AG04450 (cell line): ENCODE measurements around the gene TNFRSF1B. TPM values are rescaled to one million over a fixed set of nuclear protein-coding genes. Genes with fewer than 3 reads are reported as not detected.

Experiments
- CTCF ChIA-PET: fragments of 300-600, 350-600 bp; formaldehyde crosslinking; extraction: SDS; loops from one replicate; lab custom pipeline; 2022; ENCODE audit warnings: antibody characterized with exemption, inconsistent platforms; lab: Charles Lee
- POLR2A ChIA-PET: fragments of 350-600 bp; formaldehyde crosslinking; extraction: SDS; loops from one replicate; lab custom pipeline; 2021; ENCODE audit warnings: antibody characterized with exemption, inconsistent platforms; lab: Yijun Ruan, JAX
- DNase-seq: peaks from one replicate; pipeline ENCODE4 v3.0.0-alpha.2; 2011; ENCODE audit warnings: low read depth, low spot score
- H3K27ac ChIP-seq: one replicate; pipeline ENCODE4 v1.5.1; 2012; ENCODE audit warnings: low read depth, low read length, control low read depth
- H3K27me3 ChIP-seq: one replicate; pipeline ENCODE4 v1.6.0; 2012; ENCODE audit warnings: low read length; ENCODE audit not compliant: control insufficient read depth, insufficient read depth
- H3K4me3 ChIP-seq: 2 replicates; pipeline ENCODE4 v1.5.1; 2011; ENCODE audit warnings: mild to moderate bottlenecking, low read depth, low read length, control low read depth
- H3K9me3 ChIP-seq: 2 replicates; pipeline ENCODE4 v1.5.1; 2012; ENCODE audit warnings: low read length; ENCODE audit not compliant: control insufficient read depth, insufficient read depth
- polyA minus RNA-seq: library from RNA; depleted of rRNA, polyadenylated mRNA; stranded (reverse); fragments of >200 nt; gene quantifications from 2 replicates; pipeline ENCODE4 v1.2.3, GENCODE V29; 2011; rRNA and poly(A)+ RNA removed
- polyA plus RNA-seq: library from polyadenylated mRNA; depleted of rRNA; stranded (reverse); fragments of >200 nt; gene quantifications from 2 replicates; pipeline ENCODE4 v1.2.3, GENCODE V29; 2011; rRNA removed
- TF ChIP-seq, protein P1 (sequence below): IDR thresholded peaks from 2 replicates; pipeline ENCODE4 v1.5.1; 2011; ENCODE audit warnings: low read depth, low read length, control low read depth, inconsistent platforms

TNFRSF1B gene
- polyA plus RNA-seq: 5.9 and 6.2 TPM in 2 replicates
- 8.9 and 12.5 TPM in 2 replicates for polyA minus RNA-seq

- peak within 1 kb of the TSS; percentile 58 for H3K4me3 ChIP-seq
- ChIA-PET CTCF (interaction anchor here (1.4 kb wide), 1 partner anchor 42 kb away, joined by 8 read pairs; no protein-coding TSS in a partner anchor), POLR2A (no interaction called here)
- no peaks in the 10 kb centered on the region; the same call in 1 of the 2 replicates for H3K9me3 ChIP-seq
- TF ChIP-seq, protein P1, sequence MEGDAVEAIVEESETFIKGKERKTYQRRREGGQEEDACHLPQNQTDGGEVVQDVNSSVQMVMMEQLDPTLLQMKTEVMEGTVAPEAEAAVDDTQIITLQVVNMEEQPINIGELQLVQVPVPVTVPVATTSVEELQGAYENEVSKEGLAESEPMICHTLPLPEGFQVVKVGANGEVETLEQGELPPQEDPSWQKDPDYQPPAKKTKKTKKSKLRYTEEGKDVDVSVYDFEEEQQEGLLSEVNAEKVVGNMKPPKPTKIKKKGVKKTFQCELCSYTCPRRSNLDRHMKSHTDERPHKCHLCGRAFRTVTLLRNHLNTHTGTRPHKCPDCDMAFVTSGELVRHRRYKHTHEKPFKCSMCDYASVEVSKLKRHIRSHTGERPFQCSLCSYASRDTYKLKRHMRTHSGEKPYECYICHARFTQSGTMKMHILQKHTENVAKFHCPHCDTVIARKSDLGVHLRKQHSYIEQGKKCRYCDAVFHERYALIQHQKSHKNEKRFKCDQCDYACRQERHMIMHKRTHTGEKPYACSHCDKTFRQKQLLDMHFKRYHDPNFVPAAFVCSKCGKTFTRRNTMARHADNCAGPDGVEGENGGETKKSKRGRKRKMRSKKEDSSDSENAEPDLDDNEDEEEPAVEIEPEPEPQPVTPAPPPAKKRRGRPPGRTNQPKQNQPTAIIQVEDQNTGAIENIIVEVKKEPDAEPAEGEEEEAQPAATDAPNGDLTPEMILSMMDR: no peak
- DNase-seq: no peak
- peaks cover 5% of the 10 kb centered on the region for H3K27me3 ChIP-seq
- no peak within 1 kb of the TSS for H3K27ac ChIP-seq
These were observed at the start of gene TNFRSF1B for GRCh38 chr1:12166834-12167492. TNFRSF1B (plus strand) TSS chr1:12166991; CDS start chr1:12167092, 101 bp downstream.

DNA sequence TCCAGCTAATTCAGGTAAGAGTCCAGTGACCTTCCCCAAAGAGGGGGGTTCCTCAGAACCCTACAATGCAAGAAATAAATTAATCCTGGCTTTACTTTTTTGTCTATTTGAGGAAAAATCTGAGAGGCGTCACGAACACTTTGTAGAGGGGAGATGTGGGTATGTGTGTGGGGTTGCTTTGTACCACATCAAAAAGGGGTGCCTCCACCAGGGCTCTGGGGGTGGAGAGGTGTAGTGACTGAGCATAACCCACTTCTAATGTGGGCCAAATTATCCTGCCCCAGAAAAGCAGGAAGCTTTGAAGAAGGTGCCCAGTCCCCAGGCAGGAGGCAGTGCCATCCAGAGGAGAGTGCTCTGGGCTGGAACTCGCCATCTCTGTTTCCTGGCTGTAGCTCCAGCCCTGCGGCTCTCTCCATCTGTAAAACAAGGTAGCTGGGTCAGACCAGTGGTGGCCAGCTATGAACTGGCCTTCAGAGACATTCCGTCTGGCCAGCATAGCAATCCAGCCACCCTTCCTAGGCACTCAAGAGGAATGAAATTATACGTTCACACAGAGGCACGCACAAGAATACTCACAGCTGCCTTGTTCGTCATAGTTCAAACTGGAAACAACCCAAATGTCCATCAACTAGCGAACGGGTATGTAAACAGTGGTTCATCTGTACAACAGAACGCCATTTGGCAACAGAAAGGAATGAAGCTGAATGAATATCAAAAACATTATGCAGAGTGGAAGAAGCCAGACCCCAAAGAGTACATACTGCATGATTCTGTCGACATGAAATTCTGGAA lies 45.4 kb upstream of the TNFRSF1B start:
- no peak overlapping the region for H3K4me3 ChIP-seq
- ChIA-PET POLR2A (interaction anchor here (1.0 to 1.4 kb wide), 6 partner anchors 21 to 357 kb away, joined by 3 to 4 read pairs (median 4); no protein-coding TSS in a partner anchor), CTCF (interaction anchor here (0.7 to 6.6 kb wide), 8 partner anchors 10 to 108 kb away, joined by 3 to 237 read pairs (median 6); no protein-coding TSS in a partner anchor)
- peak; percentile 89 for DNase-seq
- TF ChIP-seq, protein P1: 0 out of 2 replicates have a peak, but pooled peaks have one; percentile 2
- H3K27me3 ChIP-seq: peaks cover 10% of the 10 kb centered on the region
- peak overlapping the region; percentile 87 for H3K27ac ChIP-seq
- H3K9me3 ChIP-seq: no peaks in the 10 kb centered on the region; the same call in 1 of the 2 replicates

DNA sequence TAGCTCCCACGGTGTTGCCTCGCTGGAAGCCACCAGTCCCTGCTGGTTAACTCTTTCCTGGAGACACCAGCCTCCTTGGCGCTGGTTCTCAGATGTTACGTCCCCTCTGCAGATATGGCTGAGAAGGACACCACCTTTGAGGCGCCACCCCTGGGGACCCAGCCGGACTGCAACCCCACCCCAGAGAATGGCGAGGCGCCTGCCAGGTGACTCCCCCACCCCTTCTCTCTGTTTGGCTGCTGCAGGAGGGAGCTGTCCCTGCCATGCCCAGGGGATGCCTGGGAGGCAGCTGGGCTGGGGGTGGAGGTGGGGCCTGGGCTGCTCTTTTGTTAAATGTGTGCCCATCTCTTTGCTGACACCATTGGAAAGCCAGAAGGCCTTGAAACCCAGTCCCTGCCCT lies 43.6 kb upstream of the TNFRSF1B start:
- Histone ChIP-seq H3K27ac (no peak overlapping the region), H3K4me3 (no peak overlapping the region), H3K27me3 (peaks cover 8% of the 10 kb centered on the region), H3K9me3 (no peaks in the 10 kb centered on the region; the same call in 1 of the 2 replicates)
- CTCF ChIA-PET: interaction anchor here (1.6 to 6.6 kb wide), 8 partner anchors 10 to 154 kb away, joined by 6 to 237 read pairs (median 21); no protein-coding TSS in a partner anchor
- POLR2A ChIA-PET: interaction anchor here (0.6 kb wide), 1 partner anchor 35 kb away, joined by 3 read pairs; no protein-coding TSS in a partner anchor
- no peak for DNase-seq
- TF ChIP-seq, protein P1: no peak

GRCh38 chr1:12124693-12125421 lies 41.9 kb upstream of the TNFRSF1B start:
- ChIA-PET POLR2A (interaction anchor here (0.6 to 1.4 kb wide), 4 partner anchors 58 to 116 kb away, joined by 3 to 6 read pairs (median 4); no protein-coding TSS in a partner anchor), CTCF (interaction anchor here (0.6 to 6.6 kb wide), 54 partner anchors 9 to 534 kb away, joined by 3 to 237 read pairs (median 7); partner anchors contain the start of genes MIIP and VPS13D)
- Histone ChIP-seq H3K9me3 (no peaks in the 10 kb centered on the region; the same call in 1 of the 2 replicates), H3K4me3 (no peak overlapping the region), H3K27me3 (peaks cover 8% of the 10 kb centered on the region), H3K27ac (no peak overlapping the region)
- TF ChIP-seq, protein P1: peak; percentile 96
- peak; percentile 46 for DNase-seq
